Jurkat, Clone E6-1 (cell line): Measurements from ENCODE around the gene DCPS. TPM values are rescaled to one million over a fixed set of nuclear protein-coding genes. Genes with fewer than 3 reads are reported as not detected.
"Not testable (repeated sequence)": the region's sequence is repeated elsewhere in the genome, so short reads cannot be mapped to it uniquely, and the experiment has no call there.

Experiments used
- DNase-seq: peaks from one replicate; pipeline ENCODE4 v3.0.0-alpha.2; 2011; ENCODE audit warnings: low read depth, low spot score
- H3K4me3 ChIP-seq: 2 replicates; pipeline ENCODE4 v1.5.1; 2011; ENCODE audit warnings: mild to moderate bottlenecking, low read length, control low read depth, moderate library complexity
- polyA plus RNA-seq: library from polyadenylated mRNA; unstranded; fragments of >200 nt; gene quantifications from one replicate; pipeline ENCODE4 v1.2.1, GENCODE V29; 2012; ENCODE audit warnings: missing spikeins; ENCODE audit not compliant: insufficient read length, insufficient read depth

Gene DCPS, protein sequence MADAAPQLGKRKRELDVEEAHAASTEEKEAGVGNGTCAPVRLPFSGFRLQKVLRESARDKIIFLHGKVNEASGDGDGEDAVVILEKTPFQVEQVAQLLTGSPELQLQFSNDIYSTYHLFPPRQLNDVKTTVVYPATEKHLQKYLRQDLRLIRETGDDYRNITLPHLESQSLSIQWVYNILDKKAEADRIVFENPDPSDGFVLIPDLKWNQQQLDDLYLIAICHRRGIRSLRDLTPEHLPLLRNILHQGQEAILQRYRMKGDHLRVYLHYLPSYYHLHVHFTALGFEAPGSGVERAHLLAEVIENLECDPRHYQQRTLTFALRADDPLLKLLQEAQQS
- polyA plus RNA-seq = 54.6 TPM

DNA sequence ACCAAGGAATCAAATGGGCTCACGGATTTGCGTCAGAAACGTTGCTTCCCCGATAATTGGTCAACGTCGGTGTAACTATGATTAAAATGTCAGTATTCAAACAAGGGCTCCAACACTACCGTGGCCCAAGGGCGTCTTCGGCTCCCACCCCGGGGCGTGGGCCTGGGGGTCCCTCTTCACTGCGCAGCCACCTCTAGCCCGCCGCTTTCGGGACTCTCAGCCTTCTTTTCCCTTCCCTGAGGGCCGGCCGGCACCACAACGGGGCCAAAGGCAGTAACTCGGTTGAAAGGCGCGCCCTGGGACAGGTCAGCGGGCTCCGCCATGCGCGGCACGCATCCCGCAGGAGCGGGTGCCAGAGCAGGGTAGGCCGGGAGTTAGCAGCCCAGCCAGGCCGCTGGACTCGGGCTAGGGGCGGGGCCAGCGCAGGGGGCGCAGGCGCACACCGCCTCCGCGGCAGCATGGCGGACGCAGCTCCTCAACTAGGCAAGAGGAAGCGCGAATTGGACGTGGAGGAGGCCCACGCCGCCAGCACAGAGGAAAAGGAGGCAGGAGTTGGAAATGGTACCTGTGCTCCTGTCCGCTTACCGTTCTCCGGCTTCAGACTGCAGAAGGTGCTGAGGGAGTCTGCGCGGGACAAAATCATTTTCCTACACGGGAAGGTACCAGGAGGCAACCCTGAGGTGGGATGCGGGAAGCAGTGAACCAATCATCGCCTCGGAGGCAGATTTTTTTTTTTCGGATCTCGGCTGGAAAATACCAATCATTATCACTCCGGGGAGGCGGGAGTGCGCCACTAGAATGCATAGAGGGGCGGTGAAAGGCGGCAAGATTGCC lies at the start of gene DCPS:
TSS of gene DCPS (plus strand) at position 438 of the 834 bp plus-strand sequence. CDS start at position 459, 21 bp downstream.
- DNase-seq = peak; percentile 73
- H3K4me3 ChIP-seq = peak within 1 kb of the TSS; percentile 88

DNA sequence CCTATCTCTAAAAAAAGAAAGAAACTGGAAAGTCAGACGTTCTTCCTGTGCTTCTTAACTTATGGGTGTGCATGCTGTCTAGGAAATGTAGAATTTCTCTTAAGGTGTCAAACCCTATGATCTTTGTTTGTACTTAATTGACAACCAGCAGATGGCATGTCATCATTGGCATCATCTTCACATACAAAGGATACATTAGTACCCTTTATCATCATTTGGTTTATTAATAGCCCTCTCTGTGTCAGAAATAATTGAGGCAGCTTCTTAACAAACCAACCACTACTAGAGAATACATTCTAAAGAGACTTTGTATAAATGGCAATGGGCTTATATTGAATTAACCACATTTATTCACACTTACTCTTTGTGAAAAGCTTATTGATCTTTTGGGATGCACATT lies 49.0 kb upstream of the DCPS start:
- no peak overlapping the region for H3K4me3 ChIP-seq
- no peak for DNase-seq

DNA sequence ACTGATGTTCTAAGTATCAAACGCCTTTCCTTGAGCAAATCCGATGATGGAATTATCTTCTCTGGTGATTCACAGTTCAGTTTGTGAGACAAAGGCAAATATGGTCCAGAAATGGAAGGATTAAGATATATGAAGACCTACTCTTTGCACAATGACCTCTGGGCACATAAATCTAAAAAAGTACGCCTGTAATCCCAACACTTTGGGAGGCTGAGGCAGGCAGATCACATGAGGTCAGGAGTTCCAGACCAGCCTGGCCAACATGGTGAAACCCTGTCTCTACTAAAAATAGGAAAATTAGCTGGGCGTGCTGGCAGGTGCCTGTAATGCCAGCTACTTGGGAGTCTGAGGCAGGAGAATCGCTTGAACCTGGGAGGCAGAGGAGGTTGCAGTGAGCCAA lies 48.4 kb upstream of the DCPS start:
- not testable (repeated sequence) for H3K4me3 ChIP-seq, DNase-seq

DNA sequence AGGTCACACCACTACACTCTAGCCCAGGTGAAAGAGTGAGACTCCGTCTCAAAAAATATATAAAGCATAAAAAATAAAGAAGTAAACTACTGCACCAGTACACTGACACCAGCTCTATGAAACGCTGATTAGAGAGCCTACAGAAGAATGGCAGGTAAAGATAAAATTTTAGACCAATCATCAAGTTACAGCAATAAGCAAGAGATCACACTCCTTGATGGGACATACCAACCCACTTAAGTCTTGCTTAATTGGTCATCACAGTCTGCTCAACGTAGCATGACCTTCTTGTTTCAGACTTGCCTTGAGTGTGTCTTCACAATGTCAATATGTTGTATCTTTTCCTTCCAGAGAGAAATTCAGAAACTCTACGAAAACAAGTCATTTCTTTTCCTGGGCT lies 47.6 kb upstream of the DCPS start:
- no peak overlapping the region for H3K4me3 ChIP-seq
- no peak for DNase-seq

DNA sequence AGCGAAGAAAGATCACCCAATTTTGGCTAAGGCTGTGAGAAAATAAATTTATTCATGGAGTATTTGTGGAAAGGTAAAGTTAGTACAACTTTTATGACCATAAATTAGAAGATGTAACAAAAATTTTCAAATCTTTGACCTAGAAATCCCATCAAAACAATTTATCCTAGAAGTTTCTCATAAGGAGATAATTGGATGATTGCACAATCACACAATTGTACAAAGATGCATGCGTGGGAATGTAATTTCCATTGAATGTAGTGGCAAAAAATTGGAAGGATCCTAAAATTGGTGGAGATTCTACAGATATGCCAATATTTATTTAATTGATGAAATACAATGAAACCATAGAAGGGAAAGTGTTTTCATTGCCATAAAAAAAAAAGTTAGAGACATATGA lies 46.7 kb upstream of the DCPS start:
- H3K4me3 ChIP-seq = no peak overlapping the region
- no peak for DNase-seq

DNA sequence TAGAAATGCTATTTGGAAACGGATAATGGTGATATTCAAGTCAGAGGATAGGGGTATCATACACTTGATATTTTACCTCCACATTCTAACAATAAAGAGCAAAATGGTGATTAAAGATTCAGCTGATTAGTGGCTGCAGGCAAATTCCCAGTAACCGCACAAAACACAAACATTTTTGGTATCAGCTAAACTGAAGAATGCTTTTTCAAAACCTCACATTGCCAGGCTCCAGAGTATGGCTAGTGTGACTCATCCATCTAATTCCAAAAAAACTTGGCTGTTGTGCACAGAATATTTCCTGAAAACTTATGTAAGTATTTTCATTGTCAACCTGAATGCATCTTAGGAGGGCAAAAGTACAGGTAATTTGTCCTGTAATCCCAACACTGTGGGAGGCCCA lies 46.1 kb upstream of the DCPS start:
- DNase-seq = no peak
- H3K4me3 ChIP-seq = no peak overlapping the region

DNA sequence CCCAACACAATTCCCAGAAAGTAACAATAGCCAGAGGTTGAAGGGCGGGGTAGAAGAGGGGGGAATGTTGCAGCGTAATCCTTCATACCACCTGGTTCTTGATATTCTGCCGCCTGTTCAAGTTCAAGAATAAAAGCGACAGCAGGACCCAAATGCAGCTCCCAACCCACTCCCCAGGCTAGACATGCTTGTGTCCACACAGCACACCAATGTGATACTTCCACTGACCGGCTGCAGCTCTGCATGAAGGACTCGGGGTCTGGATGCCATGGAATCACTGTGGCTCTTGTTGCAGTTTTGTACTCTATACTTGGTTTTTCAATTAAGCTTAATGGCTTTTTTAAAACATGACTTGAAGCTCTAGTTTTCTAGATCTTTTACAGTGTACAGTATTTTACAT lies 41.6 kb upstream of the DCPS start:
- H3K4me3 ChIP-seq = no peak overlapping the region
- DNase-seq = no peak

DNA sequence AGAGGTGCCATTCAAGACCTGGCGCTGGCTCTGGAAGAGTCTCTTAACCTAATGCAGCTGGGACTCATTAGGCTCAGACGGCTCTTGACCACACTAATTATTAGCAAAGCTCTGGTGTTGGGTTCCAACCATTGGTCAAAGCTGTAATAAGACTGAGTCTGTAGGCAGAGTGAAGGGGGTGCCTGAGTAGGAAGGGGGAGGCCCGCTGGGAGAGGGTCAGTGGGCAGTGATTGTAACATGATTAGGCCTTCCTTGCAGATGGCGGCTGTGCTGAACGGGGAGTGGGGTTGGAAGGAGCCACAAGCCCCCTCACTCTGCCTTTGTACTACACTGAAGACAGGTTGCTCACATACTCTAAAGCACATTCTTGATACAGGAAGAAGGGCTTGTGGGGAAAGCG lies 40.4 kb upstream of the DCPS start:
- DNase-seq = no peak
- H3K4me3 ChIP-seq = no peak overlapping the region

DNA sequence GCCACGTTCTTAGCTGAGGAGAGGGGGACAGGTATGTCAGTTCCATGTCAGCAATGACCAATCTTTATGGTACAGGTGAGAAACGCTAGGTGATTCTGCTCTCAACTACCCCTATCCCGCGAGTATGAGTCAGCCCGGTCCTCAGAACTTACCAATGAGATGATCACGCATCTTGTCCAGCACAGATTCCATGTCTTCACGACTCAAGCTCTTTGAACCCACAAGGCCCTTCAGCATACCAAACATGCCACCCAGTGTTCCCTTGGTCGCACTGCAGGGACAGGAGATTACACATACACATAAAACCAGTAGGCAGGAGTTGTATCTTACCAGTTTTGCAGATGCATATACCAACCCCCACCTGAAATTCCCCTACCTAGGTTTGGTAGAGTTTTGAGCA lies 38.0 kb upstream of the DCPS start:
- DNase-seq = peak; percentile 32
- H3K4me3 ChIP-seq = no peak overlapping the region

DNA sequence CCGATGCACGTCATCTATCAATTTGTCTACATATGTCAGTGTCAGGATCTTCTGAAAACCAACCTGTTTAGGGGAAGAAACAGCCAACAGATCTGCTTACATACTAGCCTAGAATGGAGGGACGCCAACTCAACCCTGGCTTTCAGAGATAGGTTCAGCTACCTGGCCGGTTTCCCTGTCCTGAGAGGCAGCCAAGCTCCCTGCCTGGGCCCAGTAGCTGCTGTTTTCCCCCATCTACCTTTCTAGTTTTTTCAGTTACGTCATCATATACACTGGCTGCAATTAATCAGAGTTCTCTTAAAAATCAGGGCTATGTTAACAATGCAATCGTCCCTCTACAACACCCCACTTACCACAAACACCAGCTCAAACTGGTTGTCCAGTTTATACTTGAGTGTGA lies 36.2 kb upstream of the DCPS start:
- DNase-seq = no peak
- H3K4me3 ChIP-seq = peak overlapping the region; percentile 94

DNA sequence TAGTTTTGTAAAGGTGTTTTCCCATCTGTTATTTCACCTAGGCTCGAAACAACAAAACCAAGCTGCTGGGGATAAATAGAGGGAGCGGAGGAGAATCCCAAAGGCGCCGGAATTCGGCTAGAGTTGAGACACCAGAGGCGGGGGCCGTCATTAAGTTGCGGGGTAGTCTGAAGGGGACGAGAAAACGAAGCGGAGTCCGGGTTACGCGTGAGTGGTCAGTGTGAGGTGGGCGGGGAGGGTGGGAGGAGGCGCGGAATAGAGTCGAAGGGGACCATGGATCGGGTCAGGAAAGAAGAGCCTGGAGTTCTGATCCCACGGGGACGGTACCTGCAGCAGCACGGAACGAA lies 35.5 kb upstream of the DCPS start:
- DNase-seq = no peak
- H3K4me3 ChIP-seq = peak overlapping the region; percentile 94

DNA sequence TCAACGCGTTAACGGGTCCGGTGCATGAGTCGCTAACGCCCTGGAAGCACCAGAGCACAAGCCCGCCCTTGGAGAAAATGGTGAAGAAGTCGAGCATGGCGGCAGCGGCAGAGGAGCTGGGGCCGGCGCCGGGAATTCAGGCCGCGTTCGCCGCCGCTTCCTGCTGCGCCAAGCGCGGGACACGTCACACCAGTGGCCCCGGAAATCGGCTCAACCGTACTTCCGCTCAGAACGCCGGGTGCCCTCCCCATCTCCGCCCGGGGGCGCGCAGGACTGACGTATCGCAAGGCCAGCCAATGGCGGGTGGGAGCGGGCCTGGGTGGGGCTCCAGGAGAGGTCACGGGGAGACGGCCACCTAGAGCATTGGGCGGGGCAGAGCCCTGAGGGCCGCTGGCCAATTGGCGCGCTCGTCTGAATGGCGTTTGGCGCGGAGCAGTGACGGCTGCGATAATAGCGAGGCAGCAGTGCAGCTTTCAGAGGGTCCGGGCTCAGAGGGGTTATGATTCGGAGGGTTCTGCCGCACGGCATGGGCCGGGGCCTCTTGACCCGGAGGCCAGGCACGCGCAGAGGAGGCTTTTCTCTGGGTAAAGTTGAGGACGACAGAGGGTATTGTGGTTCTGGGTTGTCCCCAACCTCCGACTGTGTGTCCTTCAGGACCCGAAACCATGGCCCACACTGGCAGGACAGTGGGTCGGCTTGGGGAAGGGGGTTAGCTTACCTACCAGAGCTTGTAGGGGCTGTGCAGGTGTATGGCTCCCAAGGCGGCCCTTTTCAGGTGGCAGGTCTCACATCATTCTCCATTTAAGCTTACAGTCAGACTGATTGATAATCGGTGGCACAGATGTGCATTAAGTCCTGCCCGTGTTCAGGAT lies 34.9 kb upstream of the DCPS start, which contains the start of the genes FOXRED1 and SRPRA:
TSS of gene FOXRED1 (plus strand) at position 447 of the 872 bp plus-strand sequence. CDS start at position 500, 53 bp downstream.
TSS of gene SRPRA (minus strand) at position 188 of the 872 bp plus-strand sequence. CDS start at position 97, 91 bp downstream.
- DNase-seq = peak; percentile 98
- peak within 1 kb of the TSS; percentile 98 for H3K4me3 ChIP-seq

DNA sequence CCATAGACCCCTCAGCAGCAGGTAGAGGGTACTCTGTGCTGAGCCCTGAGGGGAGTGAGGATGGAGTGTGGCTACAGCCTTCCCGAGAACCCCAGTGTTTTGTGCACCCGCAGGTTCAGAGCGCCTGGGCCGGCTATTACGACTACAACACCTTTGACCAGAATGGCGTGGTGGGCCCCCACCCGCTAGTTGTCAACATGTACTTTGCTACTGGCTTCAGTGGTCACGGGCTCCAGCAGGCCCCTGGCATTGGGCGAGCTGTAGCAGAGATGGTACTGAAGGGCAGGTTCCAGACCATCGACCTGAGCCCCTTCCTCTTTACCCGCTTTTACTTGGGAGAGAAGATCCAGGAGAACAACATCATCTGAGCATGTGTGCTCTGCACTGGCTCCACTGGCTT lies 26.5 kb upstream of the DCPS start:
- no peak for DNase-seq
- H3K4me3 ChIP-seq = no peak overlapping the region

DNA sequence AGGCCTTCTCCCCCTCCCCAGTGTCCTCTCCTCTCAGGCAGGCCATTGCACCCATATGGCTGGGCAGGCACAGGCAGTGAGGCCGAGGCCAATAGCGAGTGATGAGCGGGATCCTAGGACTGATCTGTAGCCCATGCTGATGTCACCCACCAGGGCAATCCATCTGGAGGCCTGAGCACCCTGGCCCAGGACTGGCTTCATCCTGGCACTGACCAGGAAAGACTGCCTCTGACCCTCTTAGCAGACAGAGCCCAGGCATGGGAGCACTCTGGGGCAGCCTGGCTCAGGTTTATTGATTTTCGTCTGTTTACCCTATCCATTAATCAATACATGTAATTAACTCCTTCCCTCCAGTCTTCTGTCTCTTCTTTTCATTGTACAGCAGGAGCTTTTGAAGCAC lies 26.1 kb upstream of the DCPS start:
- DNase-seq = no peak
- no peak overlapping the region for H3K4me3 ChIP-seq

DNA sequence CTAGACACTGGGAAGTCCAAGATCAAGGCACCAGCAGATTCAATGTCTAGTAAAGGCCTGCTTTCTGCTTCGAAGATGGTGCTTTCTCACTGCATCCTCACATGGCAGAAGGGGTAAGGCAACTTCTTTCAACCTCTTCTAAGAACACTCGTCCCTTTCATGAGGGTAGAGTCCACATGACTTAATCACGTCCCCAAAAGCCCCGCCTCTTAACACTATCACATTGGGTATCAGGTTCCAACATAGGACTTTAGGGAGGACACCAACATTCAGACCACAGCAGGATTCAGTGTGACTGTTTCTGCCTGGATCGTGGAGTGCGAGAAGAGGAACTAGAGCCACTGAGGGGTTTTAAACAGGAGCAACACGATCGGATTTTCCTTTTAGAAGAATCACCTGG lies 24.7 kb upstream of the DCPS start:
- DNase-seq = no peak
- no peak overlapping the region for H3K4me3 ChIP-seq

DNA sequence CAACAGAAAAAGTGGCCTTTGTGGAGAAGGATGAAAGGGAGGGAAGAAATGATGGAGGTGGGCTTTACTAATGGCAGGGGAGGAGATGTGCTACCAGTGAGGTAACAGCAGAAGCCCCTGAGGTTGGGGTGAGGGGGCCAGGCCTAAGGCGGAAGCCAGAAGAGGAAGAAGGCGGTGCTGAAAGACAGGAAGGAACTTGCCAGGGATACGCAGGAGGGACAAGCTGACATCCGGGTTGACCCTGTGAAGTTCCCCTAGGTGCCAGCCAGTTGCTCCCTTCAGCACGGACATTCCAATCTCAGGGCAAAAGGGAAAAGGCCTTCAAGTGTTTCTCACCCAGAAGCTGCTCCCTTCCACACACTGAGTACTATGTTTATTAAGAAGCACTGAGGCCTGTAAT lies 23.3 kb upstream of the DCPS start:
- no peak overlapping the region for H3K4me3 ChIP-seq
- DNase-seq = no peak

DNA sequence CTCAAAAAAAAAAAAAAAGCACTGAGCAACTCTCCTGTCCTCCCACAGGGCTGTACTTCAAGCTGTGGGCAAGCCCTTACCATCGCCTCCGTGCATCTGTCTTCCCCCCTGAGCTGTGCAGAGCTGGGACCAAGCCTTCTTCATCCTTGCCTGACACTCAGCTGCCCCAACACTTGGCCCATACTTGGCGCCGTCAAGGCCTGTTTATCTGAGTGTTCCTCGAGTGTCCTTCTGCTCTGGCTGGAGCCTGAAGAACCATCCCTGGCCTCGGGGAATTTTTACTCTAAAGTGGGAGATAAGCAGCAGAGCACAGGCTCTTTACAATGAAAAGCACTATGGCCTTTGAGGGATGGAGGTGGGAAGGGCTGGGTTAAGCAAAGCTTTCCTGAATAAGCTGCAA lies 22.6 kb upstream of the DCPS start:
- no peak overlapping the region for H3K4me3 ChIP-seq

DNA sequence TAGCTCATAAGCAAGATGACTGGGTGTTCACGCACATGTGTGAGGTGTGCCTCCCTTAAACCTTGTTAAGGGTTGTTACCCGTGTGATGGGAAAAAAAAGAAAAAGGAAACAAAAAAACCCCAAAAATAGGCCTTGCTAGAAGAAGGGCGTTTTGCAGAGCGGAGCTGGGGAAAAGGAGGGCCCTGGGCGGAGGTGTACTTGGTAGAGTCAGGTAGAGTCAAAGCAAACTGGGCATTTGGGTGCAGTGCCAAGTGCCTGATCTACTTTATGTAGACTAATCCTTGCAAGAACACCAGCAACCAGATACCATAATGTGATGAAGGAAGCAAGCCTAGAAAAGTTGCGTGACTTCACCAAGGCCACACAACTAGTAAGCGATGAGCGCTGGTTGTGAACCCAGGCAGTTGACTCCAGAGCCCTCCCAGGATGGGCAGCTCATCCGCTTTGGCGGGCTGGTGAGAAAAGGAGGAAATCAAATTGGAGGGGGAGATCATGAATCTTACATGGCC lies 22.1 kb upstream of the DCPS start:
- no peak for DNase-seq
- H3K4me3 ChIP-seq = no peak overlapping the region

More for the DNA sequence above, 22.6 kb upstream of the DCPS start:
- DNase-seq = no peak

DNA sequence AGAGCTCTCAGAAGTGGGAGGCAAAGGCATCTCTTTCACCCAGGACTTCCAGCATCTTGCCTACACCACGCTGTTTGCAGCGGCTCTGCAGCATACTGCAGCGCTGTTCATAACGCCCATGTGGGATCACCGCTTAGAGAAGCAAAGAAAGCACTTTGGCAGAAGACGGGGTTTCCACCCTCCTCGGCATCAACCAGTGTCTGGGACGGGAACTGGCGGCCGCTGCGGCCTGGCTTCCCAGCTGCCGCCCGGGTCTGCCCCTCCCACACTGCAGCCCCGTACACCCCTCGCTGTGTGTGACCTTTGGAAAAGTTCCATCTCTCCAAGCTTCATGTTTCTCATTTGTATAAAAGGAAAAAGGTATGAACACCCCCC lies 21.5 kb upstream of the DCPS start:
- DNase-seq = no peak
- no peak overlapping the region for H3K4me3 ChIP-seq
